GM13976 (cell line): ENCODE data around the gene CDC42EP3.

ENCODE experiments used
- DNase-seq: peaks from one replicate; pipeline ENCODE4 v3.0.0; 2012; ENCODE audit warnings: low spot score
- in situ Hi-C: fragments of 300-500 bp; cut with MboI; formaldehyde crosslinking; loops from one replicate; pipeline ENCODE4 v1.12.0; 2022; ENCODE audit warnings: low sequenced_read_pairs, mixed read lengths, inconsistent platforms; ENCODE audit not compliant: unreplicated experiment
- TF ChIP-seq, protein P1 (sequence below): IDR thresholded peaks from 2 replicates; pipeline ENCODE4 v1.5.1; 2012; ENCODE audit warnings: borderline replicate concordance, mild to moderate bottlenecking; ENCODE audit not compliant: insufficient read depth; ENCODE audit errors: extremely low read depth, missing control alignments, control extremely low read depth

The CDC42EP3 gene

DNA sequence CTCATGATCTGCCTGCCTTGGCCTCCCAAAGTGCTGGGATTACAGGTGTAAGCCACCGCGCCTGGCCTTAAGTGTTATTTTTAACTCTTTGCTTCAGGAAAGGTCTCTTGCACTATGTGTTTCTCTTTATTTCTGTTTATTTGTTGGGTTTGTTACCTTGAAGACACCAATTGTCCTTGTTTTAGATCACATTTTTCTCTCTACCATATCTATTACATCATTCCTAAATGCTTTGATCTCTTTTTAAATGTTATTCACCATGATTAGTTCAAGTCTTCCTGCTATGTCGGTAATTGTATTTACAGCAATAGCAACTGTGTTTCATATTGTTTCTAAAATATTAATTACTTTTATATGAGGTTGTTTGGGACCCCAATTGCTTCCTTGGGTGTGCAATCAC lies 77.7 kb downstream of the CDC42EP3 start:
- in situ Hi-C loops = no loop called here
- TF ChIP-seq, protein P1, sequence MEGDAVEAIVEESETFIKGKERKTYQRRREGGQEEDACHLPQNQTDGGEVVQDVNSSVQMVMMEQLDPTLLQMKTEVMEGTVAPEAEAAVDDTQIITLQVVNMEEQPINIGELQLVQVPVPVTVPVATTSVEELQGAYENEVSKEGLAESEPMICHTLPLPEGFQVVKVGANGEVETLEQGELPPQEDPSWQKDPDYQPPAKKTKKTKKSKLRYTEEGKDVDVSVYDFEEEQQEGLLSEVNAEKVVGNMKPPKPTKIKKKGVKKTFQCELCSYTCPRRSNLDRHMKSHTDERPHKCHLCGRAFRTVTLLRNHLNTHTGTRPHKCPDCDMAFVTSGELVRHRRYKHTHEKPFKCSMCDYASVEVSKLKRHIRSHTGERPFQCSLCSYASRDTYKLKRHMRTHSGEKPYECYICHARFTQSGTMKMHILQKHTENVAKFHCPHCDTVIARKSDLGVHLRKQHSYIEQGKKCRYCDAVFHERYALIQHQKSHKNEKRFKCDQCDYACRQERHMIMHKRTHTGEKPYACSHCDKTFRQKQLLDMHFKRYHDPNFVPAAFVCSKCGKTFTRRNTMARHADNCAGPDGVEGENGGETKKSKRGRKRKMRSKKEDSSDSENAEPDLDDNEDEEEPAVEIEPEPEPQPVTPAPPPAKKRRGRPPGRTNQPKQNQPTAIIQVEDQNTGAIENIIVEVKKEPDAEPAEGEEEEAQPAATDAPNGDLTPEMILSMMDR = no peak
- DNase-seq = no peak

DNA sequence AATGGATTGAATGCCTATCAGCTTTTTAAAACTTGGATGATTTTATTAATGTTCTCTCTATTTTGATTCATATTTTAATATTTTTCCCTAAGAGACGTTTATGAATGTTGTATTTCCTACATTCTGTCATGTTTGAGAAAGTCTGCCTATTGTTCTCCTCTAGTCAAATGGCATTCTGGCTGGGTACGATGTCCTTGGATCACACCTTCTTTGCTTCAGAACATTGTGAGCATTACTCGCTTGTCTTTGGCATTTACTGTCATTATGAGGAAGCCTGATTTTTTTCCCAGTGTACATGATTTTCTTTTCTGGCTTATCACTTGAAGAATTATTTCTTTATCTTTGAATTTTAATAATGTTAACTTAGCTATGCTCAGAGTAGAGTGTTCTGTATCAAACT lies 78.4 kb downstream of the CDC42EP3 start:
- no peak for DNase-seq
- TF ChIP-seq, protein P1 = no peak
- in situ Hi-C loops = no loop called here
